ENCODE results near the gene ADGRF4. TPM values are rescaled to one million over a fixed set of nuclear protein-coding genes. Genes with fewer than 3 reads are reported as not detected.

Gene ADGRF4
- total and polyA plus RNA-seq, 9 of the 15 experiments (the other 6 are each of a cell fraction or from before 2014, with no cell fraction given), result not detected

DNA sequence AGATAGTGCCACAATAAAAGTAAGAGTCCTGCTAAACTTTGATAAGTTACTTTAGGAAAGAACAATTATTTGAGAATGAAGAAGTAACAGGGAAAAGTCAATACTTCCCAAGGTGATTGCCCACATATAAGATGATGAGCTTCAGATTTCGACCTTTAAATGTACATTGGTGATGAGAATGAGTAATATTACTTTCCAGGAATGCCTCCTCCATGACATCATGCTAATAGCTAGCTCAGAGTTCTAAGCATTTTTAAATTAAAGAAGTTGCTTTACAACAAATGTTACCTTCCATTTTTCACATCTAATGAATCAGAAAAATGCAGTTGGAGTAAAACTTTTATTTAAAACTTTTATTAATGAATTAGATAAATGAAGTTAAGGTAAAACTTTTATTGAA lies 61.0 kb downstream of the ADGRF4 start (continued):
- no peak for TF ChIP-seq THRAP3 (IDR thresholded peaks at IDR 0.05; ENCODE audit: borderline replicate concordance)

DNA sequence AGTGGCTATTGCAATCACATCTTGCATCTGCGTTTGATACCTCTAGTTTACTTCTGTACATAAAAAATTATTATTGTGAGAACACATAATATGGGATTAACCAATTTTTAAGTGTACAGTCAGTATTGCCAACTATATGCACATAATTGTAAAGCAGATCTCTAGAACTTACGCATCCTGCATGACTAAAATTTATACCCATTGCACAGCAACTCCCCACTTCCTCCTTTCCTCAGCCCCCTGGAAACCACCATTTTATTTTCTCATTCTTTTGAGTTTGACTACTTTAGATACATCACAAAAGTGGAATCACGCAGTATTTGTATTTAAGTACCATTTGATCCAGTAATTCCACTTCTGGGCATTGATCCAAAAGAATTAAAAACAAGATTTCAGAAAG lies 64.1 kb downstream of the ADGRF4 start:
- TF ChIP-seq CEBPG (CRISPR knock-in tag; IDR thresholded peaks at IDR 0.05), result no peak
- no peak for TF ChIP-seq CEBPG (tag; conservative IDR thresholded peaks at IDR 0.05 in 1 of 2, IDR thresholded peaks at IDR 0.05 in 1 of 2)
- TF ChIP-seq FOSL1 (tag; conservative IDR thresholded peaks at IDR 0.05), result no peak
- no peak for TF ChIP-seq KLF16 (IDR thresholded peaks at IDR 0.05)
- TF ChIP-seq ZNF655 (CRISPR knock-in tag; IDR thresholded peaks at IDR 0.05), result no peak
- TF ChIP-seq ZBTB17 (CRISPR knock-in tag; IDR thresholded peaks at IDR 0.05), result no peak
- TF ChIP-seq GTF2E2 (tag; IDR thresholded peaks at IDR 0.05), result no peak
- TF ChIP-seq, protein P1, sequence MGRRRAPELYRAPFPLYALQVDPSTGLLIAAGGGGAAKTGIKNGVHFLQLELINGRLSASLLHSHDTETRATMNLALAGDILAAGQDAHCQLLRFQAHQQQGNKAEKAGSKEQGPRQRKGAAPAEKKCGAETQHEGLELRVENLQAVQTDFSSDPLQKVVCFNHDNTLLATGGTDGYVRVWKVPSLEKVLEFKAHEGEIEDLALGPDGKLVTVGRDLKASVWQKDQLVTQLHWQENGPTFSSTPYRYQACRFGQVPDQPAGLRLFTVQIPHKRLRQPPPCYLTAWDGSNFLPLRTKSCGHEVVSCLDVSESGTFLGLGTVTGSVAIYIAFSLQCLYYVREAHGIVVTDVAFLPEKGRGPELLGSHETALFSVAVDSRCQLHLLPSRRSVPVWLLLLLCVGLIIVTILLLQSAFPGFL (CRISPR knock-in tag; IDR thresholded peaks at IDR 0.05), result no peak
- no peak for TF ChIP-seq BHLHE40 (IDR thresholded peaks at IDR 0.05; ENCODE audit: low read length)
- no peak for TF ChIP-seq NCOR1 (IDR thresholded peaks at IDR 0.05)
- TF ChIP-seq GATA2 (CRISPR knock-in tag; IDR thresholded peaks at IDR 0.05), result no peak
- TF ChIP-seq MBD2 (IDR thresholded peaks at IDR 0.05; ENCODE audit: borderline replicate concordance, low read depth), result no peak
- TF ChIP-seq ESRRB (CRISPR knock-in tag; IDR thresholded peaks at IDR 0.05; ENCODE audit: borderline replicate concordance), result no peak
- no peak overlapping the region for H3K4me3 ChIP-seq
- H3K79me2 ChIP-seq (ENCODE audit: control insufficient read depth, insufficient read depth, low read length), result no peaks in the 10 kb centered on the region
- 2% methylated on average over 3 of the region's 3 CpGs for WGBS (ENCODE audit: insufficient coverage, low coverage, missing lambda C conversion rate)
- no TSS peak for BruUV-seq (replicated peaks)
- no peak for FAIRE-seq
- H3K27me3 ChIP-seq (ENCODE audit: control insufficient read depth in 2 of 2, insufficient read depth in 2 of 2, low read length in 2 of 2), result no peaks in the 10 kb centered on the region
- H3K9me3 ChIP-seq (replicated peaks; ENCODE audit: control insufficient read depth, insufficient read depth, low read depth, low read length), result no peaks in the 10 kb centered on the region
- intact Hi-C loops (cut with micrococcal nuclease), result no loop called here
- in situ Hi-C loops (cut with MboI), result no loop called here
- no peak for DNase-seq (ENCODE audit: extremely low read depth in 1 of 4, low spot score in 3 of 4)
- POLR2A ChIA-PET, result no interaction called here
- H3K4me1 ChIP-seq (replicated peaks in 1 of 2; ENCODE audit: control insufficient read depth in 2 of 2, insufficient read depth in 2 of 2, low read length in 2 of 2), result no peaks in the 10 kb centered on the region
- no peaks in the 10 kb centered on the region for H3K9me1 ChIP-seq (ENCODE audit: control insufficient read depth, insufficient read depth, low read length)
- no peak for ATAC-seq
- CTCF ChIA-PET (ENCODE audit: low intra/inter-chr PET ratio), result no interaction called here
- no peak overlapping the region for H3K27ac ChIP-seq (ENCODE audit: extremely low read depth, low read depth, low read length)
- no peaks in the 10 kb centered on the region for H3K36me3 ChIP-seq (ENCODE audit: control insufficient read depth, insufficient read depth, low read length)
- H3K4me2 ChIP-seq (ENCODE audit: insufficient read depth, low read length), result no peak overlapping the region
- no peak overlapping the region for H2AFZ ChIP-seq (ENCODE audit: low read depth, low read length)
- no peak overlapping the region for H3K9ac ChIP-seq (ENCODE audit: insufficient read depth in 1 of 2, low read depth in 2 of 2, low read length in 2 of 2)
- H4K20me1 ChIP-seq (replicated peaks; ENCODE audit: control insufficient read depth, insufficient read depth, low read length), result no peaks in the 10 kb centered on the region

Data from K562 (cell line).